Adrenal gland (tissue), 5 donors: ENCODE measurements around the gene WDR5.

Source experiments
- CTCF ChIP-seq, 6 experiments: fragments of 450-650 bp in 4 of 6; fragments of 200-600 bp in 2 of 6; sonication (generic) in 1 of 6; IDR thresholded peaks; 1 replicate in 5 of 6; 2 replicates in 1 of 6; pipeline versions ENCODE4 v1.5.1 to v1.8.0; 2016 to 2021; ENCODE audit warnings: antibody characterized with exemption in 6 of 6, mild to moderate bottlenecking in 2 of 6, moderate library complexity in 1 of 6
- POLR2A ChIP-seq, 2 donors: fragments of 450-650 bp; IDR thresholded peaks; one replicate each; pipeline ENCODE4 v1.6.1; 2017; ENCODE audit warnings: antibody characterized with exemption in 2 of 2, mild to moderate bottlenecking in 2 of 2, moderate library complexity in 1 of 2
- donor health status: DM: no; HTN: no; CAD: no.

DNA sequence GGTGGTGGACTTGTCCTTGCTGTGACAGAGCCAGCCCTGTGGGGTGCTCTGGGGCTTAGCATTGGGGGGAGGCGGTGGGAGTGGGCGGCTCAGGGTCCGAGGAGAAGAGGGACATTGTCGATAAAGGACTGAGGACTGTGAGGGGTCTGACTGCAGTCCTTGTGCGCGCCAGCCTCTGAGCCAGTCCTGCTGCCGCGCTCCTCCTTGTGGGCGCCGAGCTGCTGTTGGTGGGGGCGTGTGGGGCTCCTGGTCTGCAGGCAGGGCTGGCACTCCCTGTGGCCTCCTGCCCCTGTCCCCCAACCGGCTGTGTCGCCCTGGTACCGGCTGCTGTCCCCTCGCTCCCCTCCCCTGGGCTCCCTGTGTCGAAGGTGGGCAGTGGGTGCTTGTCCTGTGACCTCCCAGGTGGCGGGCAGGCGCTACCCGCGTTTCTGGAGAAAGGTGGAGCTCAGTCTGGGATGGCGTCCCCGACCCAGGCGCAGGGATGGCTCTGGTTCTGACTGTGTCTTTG is 21.6 kb downstream of the WDR5 start:
- TF ChIP-seq CTCF (IDR thresholded peaks at IDR 0.05) (no peak), POLR2A (IDR thresholded peaks at IDR 0.05) (no peak)
